HG03575 (cell line): Measurements from ENCODE around the gene PRRX2.

Experiments
- ATAC-seq: cut with Tn5 transposase; IDR thresholded peaks from one replicate; pipeline ENCODE4 v1.9.1; 2021; ENCODE audit not compliant: unreplicated experiment, insufficient number of reproducible peaks, low FRiP score; ENCODE audit errors: extremely low read depth

Gene PRRX2

DNA sequence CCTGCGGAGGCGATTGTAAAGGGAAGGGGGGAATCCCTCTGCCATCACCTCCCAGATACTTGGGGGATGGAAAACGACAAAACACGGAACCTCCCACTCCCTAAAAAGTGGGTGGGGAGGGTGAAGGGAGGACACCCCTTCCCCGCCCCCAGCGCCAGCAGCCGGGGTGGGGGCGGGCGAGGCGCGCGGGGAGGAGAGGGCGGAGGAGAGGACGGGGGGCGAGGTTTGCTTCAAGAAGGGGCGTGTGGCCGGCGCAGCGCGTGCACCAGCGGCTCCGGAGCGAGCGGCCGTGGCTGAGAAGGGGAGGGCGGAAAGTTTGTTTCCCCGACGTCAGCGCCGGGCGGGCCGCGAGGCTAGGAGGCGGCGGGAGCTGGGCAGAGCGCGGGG lies at the start of gene PRRX2:
Gene PRRX2 (plus strand): TSS at position 259 of the 387 bp plus-strand sequence. CDS start 221 bp downstream, outside the sequence.
- no peak for ATAC-seq

DNA sequence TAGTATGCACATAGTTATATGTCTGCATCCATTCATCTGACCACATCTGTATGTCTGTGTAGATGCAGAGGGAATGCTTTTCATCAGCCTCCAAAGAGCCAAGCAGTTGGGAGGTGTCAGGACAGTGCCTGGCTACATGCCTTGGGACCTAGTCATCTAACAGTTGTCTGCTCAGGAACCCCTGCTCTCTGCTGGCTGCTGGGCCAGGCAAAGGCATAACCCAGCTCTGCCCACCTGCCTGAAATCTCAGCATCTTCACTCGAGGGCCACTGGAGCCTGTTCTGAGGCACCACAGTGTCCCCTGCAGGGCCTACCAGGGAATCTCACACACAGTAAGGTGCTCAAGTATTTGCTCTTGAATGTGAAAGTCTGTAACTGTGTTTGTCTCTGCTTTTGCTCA lies 48.3 kb upstream of the PRRX2 start:
- no peak for ATAC-seq

DNA sequence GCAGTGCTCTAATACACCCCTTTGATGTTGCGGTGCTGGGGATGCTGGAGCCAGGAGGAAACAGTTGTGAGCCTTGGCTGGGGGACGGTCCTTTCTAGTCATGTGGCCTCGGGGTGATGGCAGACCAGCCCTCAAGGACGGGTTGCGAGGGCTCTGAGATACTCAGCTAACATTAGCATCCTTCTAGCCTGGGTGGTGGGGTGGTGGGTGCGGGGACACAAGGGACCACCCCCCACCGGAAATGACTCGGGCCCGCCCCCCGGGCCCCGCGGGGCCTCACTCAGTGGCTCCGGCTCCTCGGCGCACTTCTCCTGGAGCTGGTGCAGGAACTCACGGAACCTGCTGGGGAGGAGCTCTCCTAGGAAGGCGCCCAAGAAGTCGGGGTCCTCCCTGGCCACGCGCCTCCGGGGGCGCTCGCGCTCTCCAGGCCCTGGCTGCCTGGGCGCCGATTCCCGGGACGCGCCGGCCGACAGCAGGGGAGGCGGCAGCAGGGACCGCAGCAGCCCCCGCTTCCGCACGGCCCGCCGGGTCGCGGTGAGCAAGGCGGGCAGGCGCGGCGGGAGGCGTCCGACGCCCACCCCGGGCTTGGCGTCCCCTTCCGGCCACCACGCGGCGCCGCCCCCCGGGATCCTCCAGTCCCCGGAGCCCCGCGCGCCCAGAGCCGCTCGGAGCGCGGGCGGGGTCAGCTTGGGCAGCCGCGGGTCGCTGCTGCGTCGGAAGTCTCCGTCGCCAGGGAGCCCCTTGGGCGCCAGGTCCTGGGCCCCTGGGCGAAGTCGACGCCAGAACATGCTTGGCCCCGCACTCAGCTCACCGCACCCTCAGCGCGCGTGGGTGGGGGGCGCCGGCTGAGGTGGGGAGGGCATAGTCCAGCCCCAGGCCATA lies 45.4 kb upstream of the PRRX2 start:
- no peak for ATAC-seq

DNA sequence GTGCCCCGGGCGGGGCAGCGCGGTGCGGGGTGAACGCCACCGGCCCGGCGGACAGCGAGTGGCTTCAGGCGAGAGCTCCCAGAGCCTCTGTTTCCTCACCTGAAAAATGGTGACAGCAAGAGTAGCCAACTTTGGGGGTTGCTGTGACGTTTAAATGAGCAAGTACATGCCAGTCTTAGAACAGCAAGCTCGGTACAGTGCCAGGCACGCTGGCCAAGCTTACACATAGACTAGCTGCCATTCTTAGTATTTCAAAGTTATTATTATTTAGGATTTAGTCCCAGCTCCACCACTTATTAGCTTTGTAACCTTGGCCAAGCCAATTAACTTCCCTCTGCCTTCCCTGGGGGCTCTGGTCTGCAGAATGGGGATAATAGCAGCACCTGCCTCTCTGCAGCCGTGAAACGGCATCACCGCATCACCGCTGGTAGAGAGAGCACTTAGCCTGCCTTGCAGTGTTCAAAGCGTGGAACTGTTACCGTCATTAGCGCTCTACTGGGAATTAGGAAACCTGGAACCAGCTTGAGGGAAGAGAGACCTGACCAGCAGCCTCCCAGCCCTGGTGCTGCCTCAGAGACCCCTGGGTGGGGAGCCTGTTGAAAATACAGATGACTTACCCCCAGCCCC lies 44.7 kb upstream of the PRRX2 start, which contains the start of gene C9orf50:
Gene C9orf50 (minus strand): TSS at position 433 of the 627 bp plus-strand sequence. CDS start 527 bp downstream, outside the sequence.
- no peak for ATAC-seq

DNA sequence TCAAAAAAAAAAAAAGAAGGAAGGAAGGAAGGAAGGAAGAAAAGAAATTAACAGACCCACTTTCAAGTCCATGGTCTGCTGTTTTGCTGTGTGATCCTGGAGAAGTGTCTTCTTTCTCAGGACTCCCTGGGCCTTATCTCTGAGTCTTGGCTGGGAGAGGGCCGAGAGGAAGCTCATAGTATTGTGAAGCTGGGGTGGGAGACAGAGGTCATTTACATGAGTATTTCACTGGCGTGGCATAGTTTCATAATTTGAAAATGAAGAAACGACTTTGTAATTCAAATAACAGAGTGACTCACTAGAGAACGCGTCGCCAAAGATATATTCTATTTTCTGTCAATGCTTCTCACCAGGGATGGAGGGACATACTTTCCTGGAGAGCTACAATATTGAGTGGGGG lies 42.1 kb upstream of the PRRX2 start:
- no peak for ATAC-seq

DNA sequence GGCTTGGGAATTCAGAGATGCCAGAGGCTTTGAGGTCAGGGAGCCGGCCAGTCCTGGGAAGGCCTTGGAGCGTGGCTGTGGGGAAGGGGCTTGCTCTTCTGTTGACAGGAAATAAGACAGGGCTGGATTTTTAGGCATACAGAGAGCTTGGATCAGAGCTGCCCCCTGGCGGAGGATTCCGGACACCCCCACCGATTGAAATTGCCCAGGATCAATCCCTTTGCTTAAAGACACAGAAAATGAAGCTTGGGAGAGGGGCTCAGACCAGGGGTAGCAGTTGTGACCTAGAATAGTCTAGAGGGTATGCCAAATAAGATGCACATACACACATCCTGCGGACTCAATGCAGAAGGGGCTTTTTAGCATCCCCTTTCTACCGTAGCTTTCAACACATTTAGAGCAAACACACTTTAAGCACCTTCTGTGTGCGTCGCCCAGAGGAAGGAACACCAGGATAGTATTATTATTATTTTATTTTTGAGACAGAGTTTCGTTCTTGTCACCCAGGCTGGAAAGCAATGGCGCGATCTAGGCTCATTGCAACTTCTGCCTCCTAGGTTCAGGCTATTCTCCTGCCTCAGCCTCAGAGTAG lies 41.2 kb upstream of the PRRX2 start:
- ATAC-seq: no peak

DNA sequence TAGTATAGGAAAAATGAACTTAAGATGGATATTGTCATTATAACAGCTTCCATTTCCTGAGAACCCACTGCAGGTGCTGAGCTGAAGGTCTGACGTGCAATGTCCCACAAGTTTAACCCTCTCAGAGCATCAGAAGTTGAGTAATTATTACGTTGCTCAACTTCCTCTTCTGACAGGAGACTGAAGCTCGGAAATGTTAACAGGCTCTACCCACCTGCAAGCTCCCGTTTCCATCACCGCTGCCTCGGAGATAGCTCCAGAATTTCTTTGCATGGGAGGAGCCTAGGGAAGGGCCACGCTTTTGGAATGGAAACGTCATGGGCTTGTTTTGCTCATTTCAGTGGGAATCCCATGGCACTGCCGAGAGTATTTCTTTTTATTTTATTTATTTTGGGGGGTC lies 40.5 kb upstream of the PRRX2 start:
- no peak for ATAC-seq

DNA sequence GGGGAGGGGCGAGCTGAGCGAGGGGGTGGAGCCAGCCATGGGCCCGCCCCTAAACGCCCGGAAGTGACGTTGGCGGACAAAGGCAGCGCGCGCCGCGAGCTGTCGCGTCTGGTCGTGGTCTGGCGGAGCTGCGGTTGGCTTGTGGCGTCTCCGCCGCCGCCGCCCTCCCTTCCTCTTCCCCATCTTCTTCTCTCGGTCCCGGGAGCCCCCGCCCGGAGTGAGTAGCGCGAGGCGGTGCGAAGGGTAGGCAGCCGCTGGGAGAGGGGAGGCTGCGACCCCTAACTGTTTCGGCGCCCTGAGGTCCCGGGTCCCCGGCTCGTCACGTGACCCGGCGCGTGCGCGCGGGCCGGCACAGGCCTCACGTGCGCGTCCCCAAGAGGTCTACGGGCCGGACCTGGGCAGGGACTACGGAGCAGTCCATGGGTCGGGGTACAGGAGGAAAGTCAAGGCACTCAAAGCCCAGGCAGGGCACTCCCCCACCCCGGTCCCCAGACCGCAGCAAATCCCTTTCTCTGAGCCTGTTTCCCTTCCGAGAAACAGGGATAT lies 39.3 kb upstream of the PRRX2 start, which contains the start of gene NTMT1:
Gene NTMT1 (plus strand): TSS at position 85 of the 546 bp plus-strand sequence. CDS start 6,541 bp downstream, outside the sequence.
- no peak for ATAC-seq

DNA sequence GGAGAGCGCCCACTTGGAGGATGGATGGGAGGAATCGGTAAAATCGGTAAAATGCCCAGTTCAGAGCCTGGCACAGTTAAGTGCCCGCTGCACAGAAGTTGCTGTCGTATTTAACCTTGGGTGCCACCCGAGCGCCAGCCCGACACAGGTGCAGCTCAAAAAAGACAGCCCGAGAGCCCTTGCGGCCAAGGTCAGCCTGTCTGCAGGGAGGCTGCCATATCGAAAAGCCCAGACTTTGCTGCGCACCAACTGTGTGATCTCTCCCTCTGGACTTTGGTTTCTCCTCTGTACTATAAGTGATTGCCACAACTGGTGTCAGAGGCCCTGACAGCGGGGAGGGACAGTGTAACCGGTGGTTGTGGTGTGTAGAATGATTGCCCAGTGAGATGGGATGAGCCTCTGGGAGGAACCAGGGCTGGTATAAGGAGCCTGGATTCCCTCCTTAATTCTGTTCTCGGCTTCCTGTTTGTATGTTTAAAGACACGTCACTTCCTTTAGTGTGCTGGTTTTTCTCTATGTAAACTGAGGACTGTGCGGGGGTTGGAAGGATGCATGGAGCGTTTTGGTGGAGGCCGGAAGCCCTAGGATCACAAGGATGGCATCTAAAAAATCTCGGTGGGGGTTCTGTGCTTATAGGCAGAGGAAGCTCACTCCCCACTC lies 38.7 kb upstream of the PRRX2 start:
- no peak for ATAC-seq

DNA sequence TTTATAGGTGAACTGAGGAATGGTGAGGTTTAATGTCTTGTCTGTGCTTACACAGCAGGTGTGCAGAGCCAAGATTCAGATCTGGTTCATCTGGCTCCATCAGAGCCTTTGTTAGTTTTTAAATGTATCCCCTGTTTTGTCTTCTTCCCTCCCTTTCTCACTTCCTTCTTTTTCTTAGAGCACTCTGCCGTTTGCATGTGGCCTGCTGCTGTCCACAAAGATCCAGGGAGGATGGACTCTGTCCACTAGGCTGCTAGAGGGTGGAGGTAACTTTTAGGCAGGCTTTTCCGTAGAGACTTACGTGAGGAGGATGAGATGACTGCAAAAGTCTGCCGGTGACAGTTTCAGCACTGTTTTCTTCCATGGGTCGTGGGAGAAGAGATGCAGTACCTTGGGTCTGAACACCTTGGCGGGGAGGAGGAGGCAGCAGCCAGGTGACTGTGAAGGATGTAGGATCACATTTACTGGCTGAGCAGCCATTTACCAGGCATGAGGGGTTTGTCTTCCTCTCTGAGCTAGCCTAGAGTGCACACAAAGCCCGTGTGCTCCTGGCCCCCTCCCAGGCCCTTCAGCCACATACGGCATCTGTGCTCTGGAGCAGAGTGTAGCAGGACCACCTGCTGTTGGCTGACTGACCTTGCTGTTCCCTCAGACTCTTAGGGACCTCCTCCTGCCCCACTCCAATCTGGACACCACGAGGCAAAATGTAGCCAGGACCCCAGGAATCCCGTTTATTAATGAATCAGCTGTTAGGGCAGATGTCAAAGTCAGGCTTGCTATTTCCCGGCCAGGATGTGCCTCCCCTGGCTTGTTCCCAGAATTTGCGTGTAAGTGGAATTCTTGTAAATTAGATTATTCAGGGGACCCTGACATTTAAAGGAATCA lies 37.6 kb upstream of the PRRX2 start:
- no peak for ATAC-seq

DNA sequence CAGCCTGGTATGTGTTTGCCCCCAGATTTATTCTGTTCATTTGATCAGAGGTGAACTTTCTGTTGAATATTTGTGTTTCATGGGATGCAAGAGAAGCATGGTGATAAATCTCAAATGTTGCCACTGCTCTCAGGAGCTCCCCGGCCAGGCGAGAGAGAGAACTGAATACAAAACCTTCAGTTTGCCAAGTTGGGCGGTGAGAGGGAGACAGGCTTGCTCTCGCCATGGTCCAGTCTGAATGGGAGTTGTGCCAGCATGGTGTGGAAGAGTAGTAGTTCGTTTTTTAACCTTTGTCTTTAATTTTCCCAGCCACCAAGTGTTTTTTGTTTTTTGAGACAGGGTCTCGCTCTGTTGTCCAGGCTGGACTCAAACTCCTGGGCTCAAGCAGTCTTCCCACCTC lies 36.7 kb upstream of the PRRX2 start:
- ATAC-seq: no peak

DNA sequence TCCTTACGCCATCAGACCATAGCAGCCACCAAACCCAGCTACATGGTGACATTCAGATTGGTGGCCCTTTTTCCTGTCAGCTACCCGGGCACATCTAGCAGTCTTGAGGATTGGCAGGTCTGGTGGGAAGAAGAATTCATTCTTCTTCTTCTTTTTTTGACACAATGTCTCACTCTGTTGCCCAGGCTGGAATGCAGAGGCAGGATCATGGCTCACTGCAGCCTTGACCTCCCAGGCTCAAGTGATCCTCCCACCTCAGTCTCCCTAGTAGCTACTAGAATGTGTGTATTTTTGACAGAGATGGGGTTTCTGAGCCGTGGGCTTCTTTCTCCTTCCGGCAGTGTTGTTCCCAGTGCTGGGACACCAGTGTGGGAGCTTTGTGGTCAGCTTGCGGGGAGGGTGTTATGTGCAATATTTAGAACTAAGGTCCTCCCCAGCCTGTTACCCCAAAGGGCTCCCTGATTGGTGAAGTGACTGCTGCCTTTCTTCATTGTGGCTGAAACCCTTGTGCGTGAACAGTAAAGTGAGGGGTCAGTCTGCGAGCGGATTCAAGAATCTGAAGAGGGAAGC lies 36.1 kb upstream of the PRRX2 start:
- ATAC-seq: no peak

DNA sequence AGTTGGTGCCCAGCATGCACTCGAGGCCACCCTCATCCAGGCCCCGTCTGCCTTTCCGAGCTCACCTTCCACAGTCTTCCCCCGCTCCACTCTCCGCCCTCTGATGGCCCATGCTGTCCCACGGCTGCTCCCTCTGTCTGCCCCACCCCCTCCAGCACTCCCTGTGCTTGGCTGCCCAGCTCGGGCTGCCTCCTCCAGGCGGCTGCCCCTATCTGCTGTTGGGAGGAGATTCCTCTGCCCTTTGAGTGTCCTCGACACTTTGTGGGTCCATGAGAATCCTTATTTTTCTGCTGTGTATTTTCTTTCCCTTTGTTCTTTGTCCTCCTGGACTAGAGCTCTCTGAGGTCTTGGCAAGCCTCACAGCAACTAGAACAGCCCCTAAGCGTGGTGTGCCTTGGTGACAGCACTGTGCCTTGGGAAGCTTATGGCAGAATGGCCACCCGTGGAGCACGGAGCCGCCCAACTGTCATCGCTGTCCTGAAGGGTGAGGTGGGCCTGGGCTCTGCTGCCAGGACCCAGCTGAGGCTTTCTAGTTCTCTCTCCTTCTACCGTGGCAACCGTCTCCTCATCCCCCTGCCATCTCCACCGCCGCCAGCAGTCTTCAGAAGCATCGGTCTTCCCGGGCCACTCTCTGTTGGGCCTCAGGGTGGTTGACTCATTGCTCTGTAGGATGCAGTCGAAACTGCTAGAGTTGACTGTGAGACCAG lies 34.3 kb upstream of the PRRX2 start:
- no peak for ATAC-seq

DNA sequence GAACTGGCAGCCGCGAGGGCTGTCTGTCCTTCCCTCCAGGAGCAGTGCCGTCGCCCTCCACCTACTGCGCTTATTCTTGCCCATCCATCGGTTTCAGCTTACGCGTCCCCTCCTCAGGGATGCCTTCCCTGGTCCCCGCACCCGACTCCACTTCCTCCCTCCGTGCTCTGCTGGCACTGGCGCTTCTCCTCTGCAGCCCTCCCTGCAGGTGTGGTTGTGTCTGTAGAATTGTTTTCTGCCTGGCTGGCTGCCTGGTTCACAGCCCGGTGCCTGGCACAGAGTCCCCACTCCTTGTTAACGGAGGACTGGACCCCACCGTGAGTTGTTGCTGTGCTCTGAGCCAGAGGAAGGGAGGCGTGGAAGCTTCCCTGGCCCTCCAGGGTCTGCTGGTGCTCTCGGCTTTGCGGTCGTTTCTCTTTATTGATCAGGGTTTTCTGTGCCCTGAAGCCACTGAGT lies 33.7 kb upstream of the PRRX2 start:
- no peak for ATAC-seq

DNA sequence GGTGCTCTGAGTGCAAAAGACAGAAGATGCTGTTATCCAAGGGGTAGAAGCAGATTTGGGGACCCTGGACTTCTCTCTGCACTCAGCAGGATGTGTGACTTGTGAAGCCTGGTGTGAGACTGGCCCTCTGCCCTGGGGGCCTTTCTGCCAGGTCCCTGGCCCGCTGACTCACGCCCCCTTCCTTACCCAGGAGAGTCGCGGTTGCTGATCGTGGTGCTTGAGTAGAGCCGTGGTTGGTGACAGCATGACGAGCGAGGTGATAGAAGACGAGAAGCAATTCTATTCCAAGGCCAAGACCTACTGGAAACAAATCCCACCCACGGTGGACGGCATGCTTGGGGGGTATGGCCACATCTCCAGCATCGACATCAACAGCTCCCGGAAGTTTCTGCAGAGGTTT lies 33.0 kb upstream of the PRRX2 start:
- no peak for ATAC-seq

DNA sequence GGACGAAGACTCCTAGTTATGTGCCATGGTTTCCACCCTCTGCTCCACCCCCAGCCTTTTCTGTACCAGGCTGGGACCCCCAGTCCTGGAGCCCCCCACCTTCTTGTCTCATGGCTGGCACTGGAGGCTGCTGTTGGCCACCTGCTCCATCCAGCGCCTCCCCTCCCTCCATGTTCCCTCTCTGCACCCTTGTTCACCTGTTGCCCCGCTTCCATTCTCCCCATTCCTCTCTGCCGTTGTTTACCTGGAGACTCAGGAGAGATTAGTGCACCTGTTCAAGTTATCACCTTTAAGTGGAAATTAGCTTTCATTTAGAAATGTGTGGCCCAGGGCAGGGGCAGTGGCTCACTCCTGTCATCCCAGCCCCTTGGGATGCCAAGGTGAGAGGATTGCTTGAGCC lies 32.2 kb upstream of the PRRX2 start:
- no peak for ATAC-seq

DNA sequence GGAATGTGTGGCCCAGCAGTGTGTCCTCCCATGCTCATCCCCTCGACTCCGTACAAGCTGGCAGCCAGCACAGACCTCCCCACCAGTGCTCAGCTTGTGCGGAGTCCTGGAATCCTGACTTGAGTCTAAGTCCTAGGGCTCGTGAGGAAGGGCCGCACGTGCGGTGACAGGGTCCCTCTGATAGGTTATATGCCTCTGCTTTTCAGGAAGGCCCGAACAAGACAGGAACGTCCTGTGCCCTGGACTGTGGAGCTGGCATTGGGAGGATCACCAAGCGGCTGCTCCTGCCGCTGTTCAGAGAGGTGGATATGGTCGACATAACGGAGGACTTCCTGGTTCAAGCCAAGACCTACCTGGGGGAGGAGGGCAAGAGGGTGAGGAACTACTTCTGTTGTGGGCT lies 31.6 kb upstream of the PRRX2 start:
- ATAC-seq: no peak
